A204.1 (cell line): ENCODE data around the gene NPC1.

Experiments
- FAIRE-seq: peaks from 2 replicates; lab custom pipeline; 2012; peaks lifted over from hg19 to GRCh38; lab: Jason Lieb, UNC

The NPC1 gene

DNA sequence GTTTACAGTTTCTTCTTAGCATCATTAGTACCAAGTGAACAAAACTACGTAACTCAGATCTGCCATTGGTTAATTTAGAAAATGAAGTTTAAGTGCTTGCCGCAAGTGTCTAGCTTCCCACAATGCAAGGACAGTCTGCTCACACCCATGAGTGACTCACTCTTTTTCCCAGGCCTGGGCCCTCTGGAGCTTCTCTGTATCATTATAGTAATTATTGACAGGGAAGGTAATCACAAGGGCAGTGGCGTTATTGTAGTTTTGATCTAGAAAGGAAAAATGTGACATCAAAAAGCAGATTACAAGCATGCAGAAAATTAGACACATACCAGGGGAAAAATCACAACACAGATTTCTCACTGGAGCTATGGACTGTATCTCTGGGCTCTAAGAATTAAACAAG is 38.5 kb downstream of the NPC1 start:
- no peak for FAIRE-seq

DNA sequence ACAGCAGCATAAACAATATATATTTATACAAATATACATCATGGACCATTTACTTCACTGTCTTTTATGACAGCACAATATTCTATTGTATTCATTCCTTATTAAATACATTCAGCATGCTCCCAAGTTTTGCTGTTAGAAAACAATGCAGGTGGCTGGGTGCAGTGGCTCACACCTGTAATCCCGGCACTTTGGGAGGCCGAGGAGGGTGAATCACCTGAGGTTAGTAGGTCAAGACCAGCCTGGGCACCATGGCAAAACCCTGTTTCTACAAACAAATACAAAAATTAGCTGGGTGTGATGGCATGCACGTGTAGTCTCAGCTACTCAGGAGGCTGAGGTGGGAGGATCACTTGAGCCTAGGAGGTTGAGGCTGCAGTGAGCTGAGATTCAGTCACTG is 39.0 kb downstream of the NPC1 start:
- no peak for FAIRE-seq

DNA sequence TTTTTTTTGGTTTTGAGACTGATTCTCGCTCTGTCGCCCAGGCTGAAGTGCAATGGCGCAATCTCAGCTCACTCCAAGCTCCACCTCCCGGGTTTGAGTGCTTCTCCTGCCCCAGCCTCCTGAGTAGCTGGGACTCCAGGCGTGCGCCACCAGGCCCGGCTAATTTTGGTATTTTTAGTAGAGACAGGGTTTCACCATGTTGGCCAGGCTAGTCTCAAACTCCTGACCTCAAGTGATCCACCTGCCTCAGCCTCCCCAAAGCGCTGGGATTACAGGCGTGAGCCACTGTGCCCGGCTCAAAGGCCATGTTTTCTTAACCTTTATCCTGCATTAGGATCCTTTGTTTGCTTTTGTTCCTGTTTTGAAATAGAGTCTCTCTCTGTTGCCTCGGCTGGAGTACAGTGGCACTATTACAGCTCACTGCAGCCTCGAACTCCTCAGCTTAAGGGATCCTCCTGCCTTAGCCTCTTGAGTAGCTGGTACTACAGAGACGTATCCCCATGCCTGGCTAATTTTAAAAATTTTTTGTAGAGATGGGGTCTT is 41.0 kb downstream of the NPC1 start:
- no peak for FAIRE-seq

DNA sequence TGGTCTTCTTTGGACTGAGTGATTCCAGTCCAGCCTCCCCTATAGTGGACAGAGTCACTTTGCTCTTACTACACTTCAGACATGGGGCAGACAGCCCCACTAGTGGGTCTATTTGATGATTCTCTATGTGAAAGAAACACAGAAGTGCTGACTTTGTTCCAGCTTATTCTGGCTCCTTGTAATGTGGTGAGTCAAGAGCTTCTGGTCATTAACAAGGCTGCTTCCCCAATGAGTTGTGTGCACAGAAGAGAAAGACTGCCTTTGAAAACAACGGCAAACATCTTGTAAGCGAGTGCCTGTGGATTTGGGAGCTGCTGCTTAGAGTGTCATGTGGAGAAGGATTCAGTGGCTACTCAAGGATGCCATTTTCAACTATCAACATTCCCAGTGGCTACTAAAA is 43.8 kb downstream of the NPC1 start:
- FAIRE-seq, result no peak

DNA sequence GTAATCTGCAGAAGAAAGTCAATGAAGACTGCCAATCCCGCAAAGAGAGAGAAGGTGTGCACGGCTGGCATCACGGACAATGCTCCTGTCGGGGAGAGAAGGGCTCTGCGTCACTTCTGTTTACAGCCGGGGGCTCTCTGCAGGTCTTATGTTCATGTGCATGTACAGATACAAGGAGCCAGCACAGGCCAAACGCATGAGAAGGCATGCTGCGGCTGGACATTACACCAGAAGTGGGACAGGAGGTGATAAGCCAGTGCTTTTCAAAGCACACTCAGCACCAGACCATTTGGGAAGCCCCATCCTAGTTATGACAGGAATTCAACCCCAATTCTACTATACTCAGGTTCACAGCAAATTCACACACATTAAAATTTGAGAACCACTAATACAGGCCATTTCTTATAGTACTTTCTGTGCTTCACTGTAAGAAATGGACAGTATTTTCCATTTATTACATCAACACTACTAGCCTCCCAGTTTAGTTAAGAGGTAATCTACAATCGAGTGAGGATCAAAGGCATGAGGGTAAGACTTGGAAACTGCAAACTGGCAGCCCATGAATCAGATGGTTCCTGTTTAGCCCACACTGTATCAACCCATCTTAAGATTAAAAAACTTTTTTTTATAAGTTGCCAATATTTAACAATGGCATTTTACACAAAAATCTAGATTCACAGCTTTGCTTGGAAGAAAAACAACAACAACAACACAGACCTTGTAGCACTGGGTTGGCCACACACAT is 44.8 kb downstream of the NPC1 start:
- FAIRE-seq, result no peak

DNA sequence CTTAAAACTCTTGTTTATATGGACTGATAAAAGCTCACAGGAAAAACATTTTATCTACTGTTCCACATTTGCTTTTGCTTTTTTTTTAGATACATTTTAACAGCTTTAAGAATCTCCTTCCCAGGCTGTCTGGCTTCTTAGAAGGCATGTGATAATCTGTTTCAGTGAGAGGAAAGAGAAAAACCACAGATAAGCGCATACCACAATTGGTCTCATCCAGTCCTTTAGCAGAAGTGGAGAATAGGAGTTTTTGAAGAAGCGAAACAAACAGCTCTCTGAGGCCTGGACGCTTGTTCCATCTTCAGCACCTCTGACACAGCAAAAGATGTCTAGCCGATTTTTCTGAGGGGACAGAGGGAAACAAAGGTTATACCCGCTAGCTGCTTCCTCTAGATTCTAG is 45.4 kb downstream of the NPC1 start:
- no peak for FAIRE-seq

DNA sequence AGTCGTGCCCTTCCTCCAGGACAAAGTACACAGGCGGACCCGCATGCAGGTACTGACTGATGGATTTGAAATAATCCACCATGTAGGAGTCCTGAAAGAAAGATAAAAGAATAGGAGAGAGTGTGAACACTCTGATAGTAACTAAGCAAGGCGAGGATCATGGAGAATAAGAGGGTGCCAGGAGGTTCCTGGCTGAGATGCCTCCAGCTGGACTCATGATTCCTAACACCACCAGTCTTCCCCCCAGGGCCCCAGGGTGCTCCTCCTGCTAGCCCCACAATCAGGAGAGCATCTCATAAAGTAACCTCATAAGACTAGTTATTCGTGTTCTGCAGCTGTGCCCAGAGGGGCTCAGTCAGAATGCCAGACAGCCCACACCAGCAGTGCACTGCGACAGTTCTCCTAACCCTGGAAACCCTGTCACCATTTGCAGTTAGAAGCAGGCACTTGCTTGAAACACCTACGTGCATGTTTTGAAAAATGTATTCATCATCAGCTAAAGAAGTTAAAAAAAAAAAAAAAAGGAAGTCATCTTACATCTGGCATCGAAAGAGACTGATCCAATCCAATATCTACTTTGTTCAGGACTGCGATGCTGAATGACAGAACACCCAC is 46.3 kb downstream of the NPC1 start:
- FAIRE-seq, result no peak

DNA sequence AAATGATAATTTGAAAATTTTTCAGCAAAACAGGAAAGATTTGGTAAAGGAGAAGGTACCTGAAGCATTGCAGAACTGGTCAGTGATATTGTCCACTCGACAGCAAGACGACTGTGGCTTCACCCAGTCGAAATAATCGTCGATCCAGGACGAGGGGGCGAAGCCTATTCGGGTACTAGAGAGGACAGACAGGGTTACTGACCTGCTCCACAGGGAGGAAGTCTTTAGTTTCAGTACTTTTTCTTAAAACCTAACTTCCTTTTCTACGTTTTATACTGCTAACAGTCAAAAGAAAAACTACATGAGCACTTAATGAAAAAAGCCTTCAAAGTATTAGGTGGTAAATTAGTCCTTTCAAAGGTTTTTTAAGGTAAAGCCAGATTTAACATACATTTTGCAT is 47.0 kb downstream of the NPC1 start:
- FAIRE-seq, result no peak

DNA sequence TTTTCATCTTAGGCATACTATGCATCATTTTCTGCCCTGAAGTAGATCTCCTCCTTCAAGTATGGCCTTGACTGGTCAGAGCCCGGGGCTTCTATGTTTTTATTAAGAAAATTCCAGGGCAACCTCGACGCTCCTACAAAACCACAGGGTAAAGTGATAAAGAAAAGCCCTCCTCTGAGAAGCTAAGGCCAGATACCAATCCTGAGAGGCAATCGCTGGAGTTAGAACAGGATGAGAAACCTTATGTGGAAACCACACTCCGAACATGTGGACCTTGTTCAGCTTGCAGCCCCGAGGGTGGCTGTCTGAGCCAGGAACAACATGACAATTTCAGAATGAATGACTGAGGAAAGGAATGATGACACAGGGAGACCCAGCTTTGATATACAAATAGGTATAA is 47.4 kb downstream of the NPC1 start:
- no peak for FAIRE-seq

DNA sequence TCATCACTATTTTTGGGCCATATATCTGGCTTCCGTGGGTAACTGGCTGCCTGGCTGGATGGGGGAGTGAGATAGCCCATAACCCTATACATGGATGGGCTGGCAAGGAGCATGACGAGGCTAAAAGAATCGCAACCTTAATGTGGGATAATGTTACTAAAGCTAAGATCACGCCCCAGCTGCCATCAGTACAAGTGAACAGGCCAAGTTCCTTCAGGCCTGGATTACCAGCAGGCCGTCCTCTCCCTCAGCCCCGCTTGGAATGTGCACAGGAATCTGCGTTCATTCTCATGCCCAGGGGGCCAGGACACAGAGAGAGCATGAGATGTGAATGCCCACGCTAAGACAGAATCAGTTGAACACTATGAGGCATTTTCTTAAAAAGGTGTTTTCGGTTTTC is 48.3 kb downstream of the NPC1 start:
- no peak for FAIRE-seq

DNA sequence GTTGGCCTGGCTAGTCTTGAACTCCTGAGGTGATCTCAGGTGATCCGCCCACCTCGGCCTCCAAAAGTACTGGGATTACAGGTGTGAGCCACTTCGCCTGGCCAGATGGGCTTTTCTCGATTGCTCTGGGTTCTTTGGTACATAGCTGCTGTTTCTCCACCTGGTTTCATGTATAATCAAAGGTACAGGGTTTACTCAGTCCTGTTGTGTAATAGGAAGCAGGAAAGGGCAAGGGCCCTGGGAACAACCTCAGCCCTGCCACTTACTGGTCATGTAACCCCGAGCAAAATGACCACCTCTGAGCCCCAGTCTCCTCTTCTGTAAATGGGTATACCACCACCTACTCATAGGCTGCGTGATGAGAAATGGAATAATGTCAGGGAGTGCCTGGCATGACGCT is 49.0 kb downstream of the NPC1 start:
- no peak for FAIRE-seq

DNA sequence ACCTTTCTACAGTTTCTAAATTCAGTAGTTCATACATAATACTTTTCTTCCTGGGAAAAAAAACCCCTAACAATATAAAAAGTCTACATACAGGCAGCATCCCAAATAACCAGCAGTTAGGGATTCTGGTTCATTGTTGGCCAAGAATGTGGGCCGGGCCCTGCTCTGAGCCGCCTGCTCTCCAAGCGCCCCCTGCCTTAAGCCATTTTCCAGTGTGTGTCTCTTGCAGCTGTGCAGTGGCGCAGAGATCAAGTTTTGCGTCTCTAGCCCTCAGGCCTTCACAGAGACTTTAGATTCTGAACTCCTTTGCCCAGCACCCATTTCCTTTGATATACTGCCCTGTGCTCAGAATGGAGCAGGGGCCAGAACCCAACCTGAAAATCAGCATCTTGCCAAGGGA is 50.1 kb downstream of the NPC1 start:
- FAIRE-seq, result no peak

DNA sequence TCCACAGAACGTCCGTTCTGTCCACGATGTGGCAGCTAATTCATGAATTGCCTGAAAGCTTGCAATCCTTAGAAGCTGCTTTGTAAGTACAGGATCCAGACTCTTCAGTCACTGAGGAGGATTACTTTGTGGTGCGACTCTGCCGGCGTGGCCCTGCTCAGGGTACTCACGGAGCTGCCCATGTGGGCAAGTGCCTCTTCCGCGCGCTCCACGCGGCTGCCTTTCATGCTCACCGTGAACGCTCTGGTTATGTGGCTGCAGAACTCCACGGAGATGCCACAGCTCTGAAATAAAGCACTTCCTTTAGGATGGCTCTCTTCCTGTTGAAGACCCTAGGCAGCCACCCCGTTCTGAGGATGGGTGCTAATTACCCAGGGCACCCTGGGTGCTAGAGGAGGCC is 52.0 kb downstream of the NPC1 start:
- no peak for FAIRE-seq

DNA sequence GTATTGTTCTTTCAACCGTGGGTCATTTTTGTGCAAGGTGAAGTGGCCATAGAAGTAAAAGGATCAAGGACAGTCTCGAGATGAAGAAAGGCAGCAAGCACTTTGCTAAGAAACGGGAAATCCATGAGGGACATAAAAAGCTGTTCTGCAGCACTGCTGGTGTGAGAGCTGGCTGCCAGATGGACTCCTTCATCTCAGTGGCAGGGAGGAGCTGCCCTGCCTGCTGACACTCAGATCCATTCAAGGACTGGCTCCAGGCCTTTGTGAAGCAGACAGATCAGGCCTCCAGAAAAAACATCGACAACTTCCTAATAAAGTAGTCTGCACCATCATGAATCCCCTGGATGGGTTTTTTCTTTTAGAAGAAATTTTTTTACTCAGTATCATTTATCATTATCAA is 53.5 kb downstream of the NPC1 start:
- no peak for FAIRE-seq

DNA sequence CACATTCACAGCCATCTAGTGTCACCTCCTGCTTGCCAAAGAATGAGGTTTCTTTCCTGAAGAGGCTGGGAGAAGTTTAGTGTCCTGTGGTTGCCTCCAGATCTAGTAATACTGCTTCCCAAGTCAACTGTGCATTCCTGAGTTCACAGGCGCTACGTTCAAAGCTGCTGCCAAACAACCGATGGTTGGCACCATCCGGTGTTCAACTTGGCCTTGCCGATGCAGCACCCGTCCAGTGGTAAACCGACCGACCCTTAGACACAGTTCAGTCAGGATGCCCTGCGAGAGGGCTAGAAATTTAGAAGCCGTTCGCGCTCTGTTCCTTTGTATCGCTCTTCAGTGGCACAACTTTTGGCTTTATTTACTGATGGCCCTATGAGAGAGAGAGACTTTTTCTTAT is 54.4 kb downstream of the NPC1 start:
- FAIRE-seq, result no peak

DNA sequence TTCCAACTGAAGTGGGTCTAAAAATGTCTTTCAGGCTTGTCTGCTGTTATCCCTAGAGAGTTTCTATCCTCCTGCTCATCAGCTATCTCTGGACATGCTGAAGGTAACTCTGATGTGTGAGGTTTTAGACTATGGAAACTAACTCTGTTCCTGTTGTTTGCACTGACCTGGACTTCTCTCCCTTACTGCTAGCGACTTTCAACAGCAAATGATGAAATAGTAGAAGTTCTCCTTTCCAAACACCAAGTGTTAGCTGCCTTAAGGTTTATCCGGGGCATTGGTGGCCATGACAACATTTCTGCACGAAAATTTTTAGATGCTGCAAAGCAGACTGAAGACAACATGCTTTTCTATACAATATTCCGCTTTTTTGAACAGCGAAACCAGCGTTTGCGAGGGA is 56.1 kb downstream of the NPC1 start:
- FAIRE-seq, result no peak

DNA sequence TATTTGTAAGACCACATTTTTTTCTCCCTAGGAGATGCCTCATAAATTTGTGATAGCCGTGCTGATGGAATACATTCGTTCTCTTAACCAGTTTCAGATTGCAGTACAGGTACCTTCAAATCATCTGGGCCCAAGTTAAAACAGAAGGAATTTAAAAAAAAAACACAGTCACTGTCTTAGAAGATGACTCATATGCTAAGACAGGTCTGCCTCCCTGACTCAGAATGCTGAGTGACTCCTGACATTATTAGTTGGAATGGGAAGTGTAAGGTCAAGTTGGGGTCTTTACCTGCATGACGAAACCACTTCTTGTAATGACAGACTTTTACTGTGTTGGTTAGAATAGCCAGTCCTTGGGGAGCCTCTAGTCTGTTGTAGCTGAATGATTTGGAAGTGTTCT is 56.7 kb downstream of the NPC1 start:
- no peak for FAIRE-seq

DNA sequence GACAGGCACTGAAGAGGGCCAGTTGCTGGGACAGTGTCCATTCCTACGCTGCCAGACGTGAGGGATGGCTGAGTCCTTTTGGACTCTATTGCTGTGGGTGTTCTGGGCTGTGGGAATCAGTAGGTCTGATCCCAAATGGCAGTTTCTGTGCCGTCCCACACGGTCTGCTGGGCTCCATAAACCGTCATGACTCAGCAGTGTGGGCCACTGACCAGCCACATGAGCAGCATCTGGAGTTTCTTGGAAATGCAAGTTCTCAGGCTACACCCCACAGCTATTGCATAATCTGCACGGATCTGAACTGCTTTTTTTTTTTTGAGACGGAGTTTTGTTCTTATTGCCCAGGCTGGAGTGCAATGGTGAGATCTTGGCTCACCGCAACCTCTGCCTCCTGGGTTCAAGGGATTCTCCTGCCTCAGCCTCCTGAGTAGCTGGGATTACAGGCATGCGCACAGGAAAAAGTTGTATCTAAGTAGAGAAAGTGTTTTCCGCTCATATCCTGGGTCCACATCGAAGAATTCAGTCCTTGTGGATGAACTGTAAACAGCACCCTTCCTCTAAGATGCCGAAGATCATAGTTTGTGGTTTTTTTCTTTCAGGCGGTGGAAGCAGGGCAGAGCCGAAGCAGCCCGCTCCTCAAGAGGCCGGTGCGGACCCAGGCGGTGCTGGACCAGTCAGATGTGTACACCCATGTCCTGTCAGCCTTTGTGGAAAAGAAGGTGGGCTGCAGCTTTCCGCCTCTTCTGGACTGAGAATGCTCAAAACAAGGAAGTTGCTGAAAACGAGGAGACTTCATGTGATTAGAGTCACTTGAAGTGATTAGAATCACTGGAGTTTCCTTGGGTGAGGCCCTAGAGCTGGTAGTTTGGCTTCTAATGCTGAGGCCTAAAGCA is 57.5 kb downstream of the NPC1 start:
- no peak for FAIRE-seq

DNA sequence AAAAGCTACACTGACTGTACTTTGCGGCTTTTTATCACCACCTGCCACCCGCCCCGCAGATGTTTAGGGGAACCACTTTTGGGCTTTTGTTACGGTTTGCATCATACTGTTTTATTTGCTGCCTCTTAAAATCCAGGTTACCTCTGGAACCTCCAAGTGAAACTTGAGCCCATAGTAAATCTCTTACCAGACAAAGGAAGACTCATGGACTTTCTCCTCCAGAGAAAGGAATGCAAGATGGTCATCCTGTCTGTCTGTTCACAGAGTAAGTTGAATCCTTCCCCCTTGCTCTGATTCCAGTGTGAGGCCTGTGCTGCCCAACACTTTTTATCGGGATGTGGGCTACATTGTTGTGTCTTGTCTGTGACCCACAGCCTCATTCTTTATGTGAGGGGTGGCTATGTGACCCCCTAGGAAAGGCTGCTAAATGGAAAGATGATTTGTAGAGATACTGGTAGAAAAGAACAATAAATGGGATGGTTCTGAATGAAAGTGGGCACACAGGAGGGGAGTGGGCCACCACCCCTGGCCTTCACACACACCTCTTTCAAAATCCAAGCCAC is 59.7 kb downstream of the NPC1 start:
- no peak for FAIRE-seq

DNA sequence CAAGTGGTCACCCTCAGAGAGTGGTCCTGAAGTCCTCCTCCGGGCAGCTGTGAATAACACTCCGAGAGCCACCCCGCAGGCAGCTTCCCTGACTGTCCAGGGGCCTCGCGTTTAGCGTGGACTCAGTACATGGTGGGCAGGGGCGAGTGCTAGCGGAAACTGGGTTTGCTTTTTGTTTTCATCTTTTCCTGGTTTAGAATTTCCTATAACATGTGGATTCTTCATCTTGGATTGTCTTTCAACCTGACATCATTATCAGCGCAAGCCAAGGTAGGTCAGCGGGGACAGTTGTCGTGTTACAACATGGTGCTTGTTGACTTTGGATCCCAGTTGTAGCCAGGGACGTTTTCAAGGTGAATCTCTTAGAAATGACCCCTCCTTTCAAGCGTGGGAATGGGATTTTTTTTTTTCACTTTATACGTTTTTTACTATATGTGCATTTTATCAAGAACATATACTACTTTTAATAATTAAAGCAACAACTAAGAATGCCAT is 62.0 kb downstream of the NPC1 start:
- no peak for FAIRE-seq

DNA sequence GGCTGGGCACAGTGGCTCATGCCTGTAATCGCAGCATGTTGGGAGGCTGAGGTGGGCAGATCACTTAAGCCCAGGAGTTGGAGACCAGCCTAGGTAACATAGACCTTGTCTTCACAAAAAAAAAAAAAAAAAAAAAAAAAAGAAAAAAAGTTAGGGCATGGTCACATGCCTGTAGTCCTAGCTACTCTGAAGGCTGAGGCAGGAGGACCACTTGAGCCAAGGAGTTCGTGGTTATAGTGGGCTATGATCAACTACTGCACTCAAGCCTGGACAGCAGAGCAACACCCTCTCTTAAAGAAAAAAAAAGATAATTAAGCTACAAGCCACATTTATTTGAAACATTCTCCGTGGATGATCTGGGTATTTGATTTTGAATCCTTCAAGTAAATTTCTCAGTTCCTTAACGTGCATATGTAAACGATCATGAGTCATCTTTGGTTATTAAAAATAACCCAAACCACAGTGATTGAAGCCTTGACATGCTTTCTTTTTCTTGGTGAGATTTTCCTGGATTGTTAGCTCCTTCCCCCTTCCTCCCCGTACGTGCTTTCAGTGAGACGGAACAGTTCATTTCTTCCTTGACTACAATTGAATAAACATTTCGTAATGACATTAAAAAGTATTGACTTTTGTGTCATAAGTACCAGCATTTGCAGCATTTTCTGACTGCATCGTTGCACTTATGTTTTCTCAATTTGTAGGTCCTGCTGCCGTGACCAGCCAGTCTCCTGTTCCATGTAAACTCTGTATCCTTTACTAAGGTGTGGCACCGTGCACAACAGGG is 62.7 kb downstream of the NPC1 start:
- FAIRE-seq, result no peak

DNA sequence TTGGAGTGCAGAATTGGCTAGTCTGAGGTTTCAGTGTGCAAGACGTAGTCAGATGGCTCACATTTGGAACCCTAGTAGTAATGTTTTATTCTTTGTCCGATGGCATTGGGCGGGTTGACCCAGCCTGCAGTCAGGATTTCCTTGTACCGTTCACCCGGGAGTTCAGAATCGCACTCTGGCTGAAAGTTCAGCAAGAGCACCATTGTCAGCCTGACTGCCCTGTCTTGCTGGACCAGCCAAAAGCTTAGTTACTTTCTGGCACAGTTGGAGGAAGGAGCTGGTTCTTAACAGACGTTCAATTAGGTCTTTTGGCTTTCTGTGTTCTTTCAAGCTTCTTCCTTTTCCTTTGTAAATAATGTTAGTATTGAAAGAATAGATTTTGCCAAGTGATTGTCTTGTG is 64.4 kb downstream of the NPC1 start:
- no peak for FAIRE-seq
